Endometrial microvascular endothelial cells (primary cell): Measurements from ENCODE around the gene TNFSF13. TPM values are rescaled to one million over a fixed set of nuclear protein-coding genes. Genes with fewer than 3 reads are reported as not detected.

Experiments
- in situ Hi-C: cut with HindIII; loops from 2 replicates; pipeline ENCODE4 v1.10.0; 2017; ENCODE audit warnings: low sequenced_read_pairs, low pct_unique_long_range_greater_than_20kb; ENCODE audit errors: inconsistent ontology term
- total RNA-seq: library from RNA; depleted of rRNA; stranded (reverse); fragments of >200 nt; gene quantifications from one replicate; pipeline ENCODE4 v1.2.3, GENCODE V29; 2015; ENCODE audit errors: inconsistent ontology term

The TNFSF13 gene
- total RNA-seq, 1 donor from 2014 or later, result 2.1 TPM

- in situ Hi-C loops, result loop anchor here (25.0 kb wide), 1 partner anchor 87 kb away; no protein-coding TSS in a partner anchor
Observed at GRCh38 chr17:7549401-7550055, 9.0 kb upstream of the TNFSF13 start.

GRCh38 chr17:7550344-7550743, 8.2 kb upstream of the TNFSF13 start:
- in situ Hi-C loops, result loop anchor here (25.0 kb wide), 1 partner anchor 88 kb away; no protein-coding TSS in a partner anchor

GRCh38 chr17:7551396-7551795, 7.2 kb upstream of the TNFSF13 start:
- in situ Hi-C loops, result loop anchor here (25.0 kb wide), 1 partner anchor 89 kb away; no protein-coding TSS in a partner anchor

- in situ Hi-C loops, result loop anchor here (25.0 kb wide), 1 partner anchor 90 kb away; no protein-coding TSS in a partner anchor
Observed at GRCh38 chr17:7552621-7553051, 5.9 kb upstream of the TNFSF13 start.

GRCh38 chr17:7553356-7553755, 5.2 kb upstream of the TNFSF13 start:
- in situ Hi-C loops, result loop anchor here (25.0 kb wide), 1 partner anchor 91 kb away; no protein-coding TSS in a partner anchor

- in situ Hi-C loops, result loop anchor here (25.0 kb wide), 1 partner anchor 93 kb away; no protein-coding TSS in a partner anchor
Observed at GRCh38 chr17:7555320-7555948, 3.1 kb upstream of the TNFSF13 start.

- in situ Hi-C loops, result loop anchor here (25.0 kb wide), 1 partner anchor 94 kb away; no protein-coding TSS in a partner anchor
Observed at GRCh38 chr17:7556627-7557026, 1.9 kb upstream of the TNFSF13 start.

- in situ Hi-C loops, result loop anchor here (25.0 kb wide), 1 partner anchor 95 kb away; no protein-coding TSS in a partner anchor
Observed at GRCh38 chr17:7557147-7557764, 1.3 kb upstream of the TNFSF13 start.

GRCh38 chr17:7557775-7558543, 591 bp upstream of the TNFSF13 start:
- in situ Hi-C loops, result loop anchor here (25.0 kb wide), 1 partner anchor 96 kb away; no protein-coding TSS in a partner anchor

GRCh38 chr17:7559320-7560171, 996 bp downstream of the TNFSF13 start:
- in situ Hi-C loops, result loop anchor here (25.0 kb wide), 1 partner anchor 97 kb away; no protein-coding TSS in a partner anchor

- in situ Hi-C loops, result loop anchor here (25.0 kb wide), 1 partner anchor 98 kb away; no protein-coding TSS in a partner anchor
Observed at GRCh38 chr17:7560172-7561027, 1.9 kb downstream of the TNFSF13 start.

- in situ Hi-C loops, result loop anchor here (25.0 kb wide), 1 partner anchor 99 kb away; no protein-coding TSS in a partner anchor
Observed at GRCh38 chr17:7561028-7561575, 2.6 kb downstream of the TNFSF13 start.

- in situ Hi-C loops, result loop anchor here (25.0 kb wide), 1 partner anchor 99 kb away; no protein-coding TSS in a partner anchor
Observed at GRCh38 chr17:7561589-7562207, 3.1 kb downstream of the TNFSF13 start, which contains the start of gene SENP3. Gene SENP3, plus strand, starts transcription at chr17:7561919. Its CDS starts 1,158 bp downstream, at chr17:7563077.

GRCh38 chr17:7562208-7562605, 3.7 kb downstream of the TNFSF13 start:
- in situ Hi-C loops, result loop anchor here (25.0 kb wide), 1 partner anchor 100 kb away; no protein-coding TSS in a partner anchor

- in situ Hi-C loops, result loop anchor here (25.0 kb wide), 1 partner anchor 101 kb away; no protein-coding TSS in a partner anchor
Observed at GRCh38 chr17:7563115-7563869, 4.7 kb downstream of the TNFSF13 start.
